Measurements from ENCODE around the gene RAB23. TPM values are rescaled to one million over a fixed set of nuclear protein-coding genes. Genes with fewer than 3 reads are reported as not detected.
"Not testable (repeated sequence)": the region's sequence is repeated elsewhere in the genome, so short reads cannot be mapped to it uniquely, and the experiment has no call there.

Gene RAB23
- total RNA-seq, 3 donors from 2014 or later: 1.5 to 2.2 (median 2.0) TPM

- H3K36me3 Mint-ChIP-seq (ENCODE audit: insufficient read depth): no peaks in the 10 kb centered on the region
- no peaks in the 10 kb centered on the region for H3K4me1 Mint-ChIP-seq (ENCODE audit: low read depth)
- H3K9me3 Mint-ChIP-seq: no peaks in the 10 kb centered on the region
- no peak overlapping the region for H3K4me3 Mint-ChIP-seq
- DNase-seq: no peak
- no peaks in the 10 kb centered on the region for H3K27me3 Mint-ChIP-seq (ENCODE audit: low read depth)
- no peak for ATAC-seq
Observed at GRCh38 chr6:57252975-57253374, 30.9 kb upstream of the RAB23 start.

- no peak for ATAC-seq
- DNase-seq: no peak
- Mint-ChIP-seq H3K27me3 (ENCODE audit: low read depth) (no peaks in the 10 kb centered on the region), H3K4me1 (ENCODE audit: low read depth) (no peaks in the 10 kb centered on the region), H3K36me3 (ENCODE audit: insufficient read depth) (no peaks in the 10 kb centered on the region), H3K9me3 (no peaks in the 10 kb centered on the region), H3K4me3 (no peak overlapping the region)
Observed at GRCh38 chr6:57252137-57252536, 30.0 kb upstream of the RAB23 start.

- Mint-ChIP-seq H3K4me3 (no peak overlapping the region), H3K9me3 (no peaks in the 10 kb centered on the region), H3K36me3 (ENCODE audit: insufficient read depth) (no peaks in the 10 kb centered on the region), H3K4me1 (ENCODE audit: low read depth) (no peaks in the 10 kb centered on the region), H3K27me3 (ENCODE audit: low read depth) (no peaks in the 10 kb centered on the region)
- ATAC-seq (no peak), DNase-seq (no peak)
Observed at GRCh38 chr6:57250348-57250747, 28.2 kb upstream of the RAB23 start.

GRCh38 chr6:57248311-57248895 is 26.3 kb upstream of the RAB23 start:
- no peaks in the 10 kb centered on the region for H3K36me3 Mint-ChIP-seq (ENCODE audit: insufficient read depth)
- H3K9me3 Mint-ChIP-seq: no peaks in the 10 kb centered on the region
- H3K4me1 Mint-ChIP-seq (ENCODE audit: low read depth): no peaks in the 10 kb centered on the region
- ATAC-seq (no peak), DNase-seq (no peak)
- no peaks in the 10 kb centered on the region for H3K27me3 Mint-ChIP-seq (ENCODE audit: low read depth)
- no peak overlapping the region for H3K4me3 Mint-ChIP-seq

GRCh38 chr6:57247603-57248002 is 25.5 kb upstream of the RAB23 start:
- ATAC-seq (no peak), DNase-seq (no peak)
- no peaks in the 10 kb centered on the region for H3K9me3 Mint-ChIP-seq
- H3K4me3 Mint-ChIP-seq: no peak overlapping the region
- peaks cover 1% of the 10 kb centered on the region for H3K27me3 Mint-ChIP-seq (ENCODE audit: low read depth)
- H3K4me1 Mint-ChIP-seq (ENCODE audit: low read depth): no peaks in the 10 kb centered on the region
- no peaks in the 10 kb centered on the region for H3K36me3 Mint-ChIP-seq (ENCODE audit: insufficient read depth)

- no peak overlapping the region for H3K4me3 Mint-ChIP-seq
- no peaks in the 10 kb centered on the region for H3K9me3 Mint-ChIP-seq
- no peak for DNase-seq
- no peak for ATAC-seq
- H3K27me3 Mint-ChIP-seq (ENCODE audit: low read depth): peaks cover 3% of the 10 kb centered on the region
- no peaks in the 10 kb centered on the region for H3K4me1 Mint-ChIP-seq (ENCODE audit: low read depth)
- no peaks in the 10 kb centered on the region for H3K36me3 Mint-ChIP-seq (ENCODE audit: insufficient read depth)
Observed at GRCh38 chr6:57246307-57246706, 24.2 kb upstream of the RAB23 start.

- DNase-seq (no peak), ATAC-seq (no peak)
- Mint-ChIP-seq H3K36me3 (ENCODE audit: insufficient read depth) (no peaks in the 10 kb centered on the region), H3K9me3 (no peaks in the 10 kb centered on the region), H3K4me3 (no peak overlapping the region), H3K4me1 (ENCODE audit: low read depth) (no peaks in the 10 kb centered on the region), H3K27me3 (ENCODE audit: low read depth) (peaks cover 9% of the 10 kb centered on the region)
Observed at GRCh38 chr6:57243954-57244353, 21.8 kb upstream of the RAB23 start.

GRCh38 chr6:57243526-57243925 is 21.4 kb upstream of the RAB23 start:
- not testable (repeated sequence) for H3K36me3 Mint-ChIP-seq (ENCODE audit: insufficient read depth); H3K4me1 Mint-ChIP-seq (ENCODE audit: low read depth); H3K4me3 Mint-ChIP-seq; H3K27me3 Mint-ChIP-seq (ENCODE audit: low read depth); DNase-seq; H3K9me3 Mint-ChIP-seq; ATAC-seq

GRCh38 chr6:57242505-57242904 is 20.4 kb upstream of the RAB23 start:
- no peak for DNase-seq
- Mint-ChIP-seq H3K36me3 (ENCODE audit: insufficient read depth) (no peaks in the 10 kb centered on the region), H3K4me1 (ENCODE audit: low read depth) (no peaks in the 10 kb centered on the region), H3K27me3 (ENCODE audit: low read depth) (peaks cover 14% of the 10 kb centered on the region), H3K4me3 (no peak overlapping the region), H3K9me3 (no peaks in the 10 kb centered on the region)
- ATAC-seq: no peak

- Mint-ChIP-seq H3K4me3 (no peak overlapping the region), H3K27me3 (ENCODE audit: low read depth) (peaks cover 13% of the 10 kb centered on the region), H3K9me3 (no peaks in the 10 kb centered on the region), H3K4me1 (ENCODE audit: low read depth) (peaks cover 4% of the 10 kb centered on the region), H3K36me3 (ENCODE audit: insufficient read depth) (no peaks in the 10 kb centered on the region)
- DNase-seq (no peak), ATAC-seq (no peak)
Observed at GRCh38 chr6:57226221-57226620, 4.1 kb upstream of the RAB23 start.

GRCh38 chr6:57224769-57225515 is 2.8 kb upstream of the RAB23 start:
- DNase-seq (no peak), ATAC-seq (no peak)
- Mint-ChIP-seq H3K4me1 (ENCODE audit: low read depth) (peaks cover 6% of the 10 kb centered on the region), H3K9me3 (no peaks in the 10 kb centered on the region), H3K27me3 (ENCODE audit: low read depth) (peaks cover 13% of the 10 kb centered on the region), H3K4me3 (no peak overlapping the region), H3K36me3 (ENCODE audit: insufficient read depth) (no peaks in the 10 kb centered on the region)

- DNase-seq: no peak
- ATAC-seq: no peak
- Mint-ChIP-seq H3K9me3 (no peaks in the 10 kb centered on the region), H3K36me3 (ENCODE audit: insufficient read depth) (no peaks in the 10 kb centered on the region), H3K27me3 (ENCODE audit: low read depth) (peaks cover 13% of the 10 kb centered on the region), H3K4me3 (peak overlapping the region; percentile 97), H3K4me1 (ENCODE audit: low read depth) (peaks cover 6% of the 10 kb centered on the region)
Observed at GRCh38 chr6:57222743-57223077, 603 bp upstream of the RAB23 start.

GRCh38 chr6:57221191-57221935 is 744 bp downstream of the RAB23 start:
- H3K4me3 Mint-ChIP-seq: peak overlapping the region; percentile 97
- H3K4me1 Mint-ChIP-seq (ENCODE audit: low read depth): peaks cover 6% of the 10 kb centered on the region
- peaks cover 15% of the 10 kb centered on the region for H3K27me3 Mint-ChIP-seq (ENCODE audit: low read depth)
- H3K9me3 Mint-ChIP-seq: no peaks in the 10 kb centered on the region
- peak; percentile 61 to 70 for ATAC-seq
- no peaks in the 10 kb centered on the region for H3K36me3 Mint-ChIP-seq (ENCODE audit: insufficient read depth)
- peak; percentile 41 for DNase-seq

GRCh38 chr6:57220083-57220703 is 1.9 kb downstream of the RAB23 start:
- Mint-ChIP-seq H3K9me3 (peaks cover 2% of the 10 kb centered on the region), H3K4me3 (no peak overlapping the region), H3K36me3 (ENCODE audit: insufficient read depth) (no peaks in the 10 kb centered on the region), H3K4me1 (ENCODE audit: low read depth) (peaks cover 6% of the 10 kb centered on the region), H3K27me3 (ENCODE audit: low read depth) (peaks cover 15% of the 10 kb centered on the region)
- DNase-seq: no peak
- no peak for ATAC-seq

Measured in activated T-cell treated with anti-CD3 and anti-CD28 coated beads, Interleukin-2, amount 50 U/mL, for 4 hours (primary cell).